ENCODE data around the gene ABCA7.

Gene ABCA7

GRCh38 chr19:1006711-1007398, 33.1 kb upstream of the ABCA7 start:
- Histone ChIP-seq H3K9me3 (ENCODE audit: control insufficient read depth, low read length) (no peaks in the 10 kb centered on the region), H3K79me2 (no peaks in the 10 kb centered on the region), H2AFZ (no peak overlapping the region), H3K4me3 (ENCODE audit: low read depth, low read length) (no peak overlapping the region), H3K36me3 (ENCODE audit: control insufficient read depth, insufficient read depth, low read length) (no peaks in the 10 kb centered on the region), H3K4me2 (ENCODE audit: low read length) (no peak overlapping the region), H3K9ac (no peak overlapping the region), H3K4me1 (no peaks in the 10 kb centered on the region), H3K27me3 (ENCODE audit: control insufficient read depth, insufficient read depth, low read length) (no peaks in the 10 kb centered on the region), H3K27ac (no peak overlapping the region)
- TF ChIP-seq CTCF (IDR thresholded peaks at IDR 0.05) = no peak

GRCh38 chr19:1007399-1008251, 32.3 kb upstream of the ABCA7 start:
- Histone ChIP-seq H3K27ac (no peak overlapping the region), H3K4me2 (ENCODE audit: low read length) (no peak overlapping the region), H3K4me1 (no peaks in the 10 kb centered on the region), H3K27me3 (ENCODE audit: control insufficient read depth, insufficient read depth, low read length) (no peaks in the 10 kb centered on the region), H3K36me3 (ENCODE audit: control insufficient read depth, insufficient read depth, low read length) (no peaks in the 10 kb centered on the region), H3K79me2 (no peaks in the 10 kb centered on the region), H3K9me3 (ENCODE audit: control insufficient read depth, low read length) (no peaks in the 10 kb centered on the region), H3K9ac (no peak overlapping the region), H3K4me3 (ENCODE audit: low read depth, low read length) (no peak overlapping the region), H2AFZ (no peak overlapping the region)
- no peak for TF ChIP-seq CTCF (IDR thresholded peaks at IDR 0.05)

- Histone ChIP-seq H3K36me3 (ENCODE audit: control insufficient read depth, insufficient read depth, low read length) (no peaks in the 10 kb centered on the region), H2AFZ (no peak overlapping the region), H3K4me1 (no peaks in the 10 kb centered on the region), H3K27me3 (ENCODE audit: control insufficient read depth, insufficient read depth, low read length) (no peaks in the 10 kb centered on the region), H3K4me2 (ENCODE audit: low read length) (no peak overlapping the region), H3K27ac (no peak overlapping the region), H3K4me3 (ENCODE audit: low read depth, low read length) (no peak overlapping the region), H3K9ac (no peak overlapping the region), H3K79me2 (no peaks in the 10 kb centered on the region), H3K9me3 (ENCODE audit: control insufficient read depth, low read length) (no peaks in the 10 kb centered on the region)
- TF ChIP-seq CTCF (IDR thresholded peaks at IDR 0.05) = no peak
Observed at GRCh38 chr19:1008268-1009040, 31.5 kb upstream of the ABCA7 start.

GRCh38 chr19:1009041-1009980, 30.6 kb upstream of the ABCA7 start:
- H3K27ac ChIP-seq = no peak overlapping the region
- H3K9ac ChIP-seq = no peak overlapping the region
- H3K4me2 ChIP-seq (ENCODE audit: low read length) = no peak overlapping the region
- H3K4me1 ChIP-seq = no peaks in the 10 kb centered on the region
- H3K27me3 ChIP-seq (ENCODE audit: control insufficient read depth, insufficient read depth, low read length) = no peaks in the 10 kb centered on the region
- H3K79me2 ChIP-seq = peaks cover 6% of the 10 kb centered on the region
- TF ChIP-seq CTCF (IDR thresholded peaks at IDR 0.05) = no peak
- no peaks in the 10 kb centered on the region for H3K9me3 ChIP-seq (ENCODE audit: control insufficient read depth, low read length)
- H3K36me3 ChIP-seq (ENCODE audit: control insufficient read depth, insufficient read depth, low read length) = no peaks in the 10 kb centered on the region
- no peak overlapping the region for H3K4me3 ChIP-seq (ENCODE audit: low read depth, low read length)
- no peak overlapping the region for H2AFZ ChIP-seq
